HG03378 (cell line): Measurements from ENCODE around the gene PVALEF.

Experiments used
- ATAC-seq: cut with Tn5 transposase; IDR thresholded peaks from one replicate; pipeline ENCODE4 v1.9.1; 2021; ENCODE audit warnings: mild to moderate bottlenecking, moderate library complexity; ENCODE audit not compliant: unreplicated experiment

Gene PVALEF

DNA sequence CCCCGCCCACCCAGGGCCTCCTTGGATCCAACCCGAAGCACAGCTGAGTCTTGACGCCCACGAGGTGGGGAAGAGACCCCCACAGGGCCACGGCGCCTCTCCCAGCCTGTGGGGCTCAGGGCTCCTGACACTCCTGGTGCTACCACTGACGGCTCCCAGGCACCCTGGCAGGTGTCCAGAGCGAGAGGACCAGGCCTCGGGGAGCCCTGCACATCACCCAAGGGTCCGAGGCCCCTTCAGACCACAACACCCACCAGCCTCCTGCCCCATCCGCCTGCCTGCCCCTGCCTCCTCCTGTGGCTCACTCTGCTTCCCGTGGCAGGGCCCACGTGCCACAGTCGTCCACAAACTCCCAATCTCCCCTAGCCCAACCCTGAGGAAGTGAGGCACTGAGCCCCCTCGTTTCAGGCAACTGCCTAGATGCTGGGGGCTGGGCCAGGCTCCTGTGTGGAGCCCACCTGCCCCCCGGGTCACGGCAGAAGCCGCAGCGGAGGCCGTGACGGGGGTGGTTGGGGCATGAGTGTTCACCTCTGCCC, 29.0 kb downstream of the PVALEF start:
- no peak for ATAC-seq

DNA sequence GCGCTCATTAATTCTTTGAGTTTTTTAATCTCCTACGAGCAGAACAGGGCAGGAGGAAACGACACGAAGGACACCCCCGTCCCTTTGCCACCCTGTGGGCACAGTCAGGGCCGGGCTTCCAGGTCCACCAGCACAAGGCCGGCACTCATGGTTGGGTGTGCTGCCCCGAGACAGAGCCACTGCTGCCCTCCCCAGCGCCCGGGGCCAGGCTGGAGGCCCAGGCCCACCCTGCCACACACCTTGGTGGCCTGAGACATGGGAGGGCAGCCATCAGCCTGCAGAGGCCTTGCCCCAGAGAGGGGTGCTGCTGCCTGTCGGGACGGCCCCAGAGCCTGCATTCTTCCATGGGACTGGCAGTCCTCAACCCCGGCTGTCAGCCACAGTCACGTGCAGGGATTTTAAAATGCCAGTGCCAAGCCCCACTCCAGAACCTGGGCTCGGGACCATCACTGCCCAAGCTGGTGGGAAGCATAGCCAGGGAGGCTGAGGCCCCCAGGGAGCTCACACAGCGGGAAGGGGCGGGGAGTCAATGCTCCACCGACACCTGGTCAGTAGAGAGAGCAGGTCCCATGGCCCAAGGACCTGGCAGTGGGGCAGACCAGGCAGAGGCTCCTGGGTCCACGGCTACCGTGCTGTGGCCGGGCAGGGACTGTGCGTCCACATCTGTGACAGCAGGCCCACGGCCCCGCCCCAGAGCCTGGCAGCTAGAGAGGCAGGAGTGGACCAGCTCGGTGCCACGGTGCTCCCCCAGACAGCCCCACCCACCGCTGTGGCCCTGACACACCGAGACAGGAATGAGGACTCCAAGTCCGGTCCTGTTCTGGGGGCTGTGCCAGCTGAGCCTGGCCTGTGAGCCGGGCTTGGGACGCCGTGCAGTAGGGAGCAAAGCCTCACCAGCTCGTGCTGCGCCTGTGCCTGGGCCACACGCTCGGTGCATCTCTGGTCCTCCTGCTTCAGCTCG, 29.9 kb downstream of the PVALEF start:
- no peak for ATAC-seq

- no peak for ATAC-seq
Measured at GRCh38 chr17:81195941-81196495, 30.7 kb downstream of the PVALEF start.

GRCh38 chr17:81196505-81197408, 31.4 kb downstream of the PVALEF start:
- no peak for ATAC-seq

DNA sequence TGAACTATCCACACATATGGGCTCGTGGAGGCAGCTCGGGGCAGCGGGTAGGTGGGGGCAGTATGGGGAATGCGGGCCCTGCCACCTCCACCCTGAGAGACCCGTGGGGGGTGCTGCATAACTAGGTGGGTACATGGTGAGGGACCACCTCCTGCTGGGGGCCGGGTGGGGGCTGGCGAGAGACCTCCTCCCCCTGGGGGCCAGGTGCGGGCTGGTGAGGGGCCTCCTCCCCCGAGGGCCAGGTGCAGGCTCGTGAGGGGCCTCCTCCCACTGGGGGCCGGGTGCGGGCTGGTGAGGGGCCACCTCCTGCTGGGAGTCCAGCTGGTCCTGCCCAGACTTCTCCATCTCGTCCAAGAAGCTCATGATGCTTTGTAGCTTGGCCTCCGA, 32.1 kb downstream of the PVALEF start:
- no peak for ATAC-seq

GRCh38 chr17:81197831-81198490, 32.7 kb downstream of the PVALEF start:
- no peak for ATAC-seq

GRCh38 chr17:81198826-81199481, 33.6 kb downstream of the PVALEF start:
- no peak for ATAC-seq

DNA sequence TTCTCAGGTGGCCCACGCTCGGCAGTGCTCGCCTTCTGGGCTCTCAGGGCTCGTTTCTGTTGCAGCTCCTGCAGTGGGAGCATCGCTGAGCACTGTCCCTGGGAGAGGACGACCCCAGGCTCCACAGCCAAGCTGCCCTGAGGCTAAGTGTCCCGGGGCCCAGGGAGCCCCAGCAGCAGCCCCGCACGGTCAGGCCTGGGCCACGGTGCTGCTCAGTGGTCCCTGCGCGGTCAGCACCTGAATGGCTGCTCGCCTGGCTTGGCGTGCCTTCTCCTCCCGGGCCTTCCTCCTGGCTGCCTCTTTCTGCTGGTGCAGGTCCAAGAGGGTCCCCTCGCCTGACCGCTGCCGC, 34.1 kb downstream of the PVALEF start:
- no peak for ATAC-seq

GRCh38 chr17:81200201-81200600, 34.9 kb downstream of the PVALEF start:
- ATAC-seq: no peak

DNA sequence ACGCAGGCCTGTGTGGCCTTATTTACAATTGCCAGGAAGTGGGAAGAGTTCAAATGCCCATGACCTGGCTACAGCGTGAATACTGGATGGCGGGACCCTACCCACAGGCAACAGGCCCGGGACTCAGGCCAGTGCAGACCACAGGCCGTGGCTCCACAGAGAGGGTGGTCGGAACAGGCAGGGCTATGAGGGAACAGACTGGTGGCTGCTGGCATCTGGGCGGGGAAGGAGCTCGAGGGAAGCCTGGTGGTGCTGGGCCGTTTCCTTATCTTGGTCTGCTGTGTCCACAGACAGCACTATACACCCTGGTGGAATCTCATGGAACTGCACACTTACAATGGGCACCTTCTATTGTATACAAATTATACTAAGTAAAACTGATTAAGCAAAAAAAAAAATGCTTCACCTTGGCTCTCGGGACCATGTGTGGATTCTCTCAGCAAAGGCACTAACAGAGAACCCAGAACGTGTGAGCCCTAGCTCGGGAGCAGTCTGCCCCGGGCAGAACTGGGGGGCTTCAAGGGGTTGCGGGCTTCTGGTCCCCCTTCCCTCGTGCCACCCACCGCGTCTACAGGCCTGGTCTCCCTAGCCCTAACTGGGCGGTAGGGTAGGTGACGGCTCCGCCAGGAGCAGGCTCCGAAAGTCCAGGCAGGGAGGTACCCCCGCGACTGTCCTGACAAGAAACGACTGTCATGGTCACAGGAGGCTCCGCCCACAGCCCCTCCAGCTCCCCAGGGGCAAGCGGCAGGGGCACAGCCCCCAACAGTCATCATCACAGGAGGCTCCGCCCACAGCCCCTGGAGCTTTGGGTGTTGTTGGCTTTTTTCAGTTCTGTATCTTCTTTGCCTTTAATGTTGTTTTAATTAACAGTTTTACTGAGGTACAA, 35.6 kb downstream of the PVALEF start:
- ATAC-seq: no peak

GRCh38 chr17:81202318-81202717, 37.0 kb downstream of the PVALEF start:
- no peak for ATAC-seq

GRCh38 chr17:81203136-81203535, 37.8 kb downstream of the PVALEF start:
- ATAC-seq: no peak

DNA sequence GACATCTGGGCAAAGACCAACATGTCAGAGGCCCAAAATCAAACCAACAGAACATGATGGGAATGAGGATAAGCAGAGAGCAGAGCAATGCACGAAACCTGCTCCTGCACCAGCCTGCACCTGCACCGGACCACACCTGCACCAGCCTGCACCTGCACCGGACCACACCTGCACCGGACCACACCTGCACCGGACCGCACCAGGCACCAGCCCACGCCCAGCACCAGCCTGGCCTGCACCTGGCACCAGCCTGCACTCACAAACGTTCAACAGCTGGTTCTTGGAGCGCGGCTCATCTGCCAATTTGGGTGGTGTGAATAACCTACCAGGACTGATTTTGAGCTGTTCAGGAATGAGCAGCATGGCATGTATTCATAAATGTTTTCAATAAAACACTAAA, 39.3 kb downstream of the PVALEF start:
- no peak for ATAC-seq

- no peak for ATAC-seq
Measured at GRCh38 chr17:81206166-81206565, 40.9 kb downstream of the PVALEF start.

DNA sequence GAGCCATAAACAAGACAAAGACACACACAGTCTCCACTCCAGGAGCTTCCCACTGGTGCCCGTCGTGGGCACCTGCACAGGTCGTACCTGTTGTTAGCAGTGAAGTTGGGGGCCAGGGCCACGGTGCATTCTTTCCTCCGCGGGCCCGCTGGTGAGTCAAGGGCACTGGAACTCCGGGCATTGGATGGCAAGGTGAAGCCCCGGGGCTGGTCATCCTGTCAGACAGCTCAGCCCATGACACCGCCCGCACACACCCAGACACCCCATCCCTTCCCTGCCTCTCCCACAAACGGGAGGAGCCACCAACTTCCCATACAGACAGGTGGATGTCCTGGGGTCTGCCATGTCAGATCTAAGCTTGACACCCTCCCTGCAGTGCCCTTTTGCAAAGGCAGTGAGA, 41.4 kb downstream of the PVALEF start:
- ATAC-seq: no peak

GRCh38 chr17:81207610-81208581, 42.6 kb downstream of the PVALEF start:
- no peak for ATAC-seq

GRCh38 chr17:81208651-81209050, 43.3 kb downstream of the PVALEF start:
- no peak for ATAC-seq

DNA sequence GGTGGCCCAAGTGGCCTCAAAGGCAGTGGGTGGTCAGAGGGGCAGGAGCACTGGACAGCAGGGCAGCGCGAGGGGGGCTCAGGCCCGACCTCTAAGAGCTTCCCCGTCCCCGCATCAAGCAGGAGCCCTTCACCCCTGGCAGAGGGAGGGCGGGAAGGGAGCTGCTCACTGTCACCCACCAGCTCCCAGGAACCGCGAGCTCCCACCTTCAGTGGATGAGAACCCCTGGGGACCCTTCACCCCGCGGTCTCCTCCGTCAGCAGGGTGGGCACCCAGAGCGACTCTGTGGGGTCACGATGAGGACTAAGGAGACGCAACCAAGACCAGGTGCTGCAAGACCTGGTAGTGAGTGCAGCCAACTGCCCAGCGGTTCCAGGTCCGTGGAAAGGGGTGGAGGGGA, 43.8 kb downstream of the PVALEF start:
- ATAC-seq: no peak
